ENCODE measurements around the gene CEP95. TPM values are rescaled to one million over a fixed set of nuclear protein-coding genes. Genes with fewer than 3 reads are reported as not detected.

Gene CEP95
- total and polyA plus RNA-seq, 10 of the 15 experiments (the other 5 are each of a cell fraction or from before 2014, with no cell fraction given) = 17.7 to 54.9 (median 29.6) TPM

- Histone ChIP-seq H3K4me3 (peak overlapping the region; percentile 100), H3K4me2 (ENCODE audit: control insufficient read depth, insufficient read depth) (peak overlapping the region; percentile 66), H2AFZ (ENCODE audit: control insufficient read depth, low read depth, low read length) (no peak overlapping the region), H3K9me3 (replicated peaks; ENCODE audit: control insufficient read depth, insufficient read depth, low read length) (no peaks in the 10 kb centered on the region), H3K36me3 (ENCODE audit: control insufficient read depth in 2 of 2, insufficient read depth in 2 of 2, low read length in 1 of 2) (peaks cover 14 to 44% of the 10 kb centered on the region in 2 experiments), H3K4me1 (ENCODE audit: control insufficient read depth, insufficient read depth, low read length) (peaks cover 7% of the 10 kb centered on the region; the same call in 1 of the 2 replicates), H3K79me2 (ENCODE audit: control insufficient read depth, insufficient read depth, low read length) (peaks cover 85% of the 10 kb centered on the region), H3K27ac (ENCODE audit: control insufficient read depth, insufficient read depth) (peak overlapping the region; percentile 100), H4K20me1 (ENCODE audit: control insufficient read depth, insufficient read depth) (peaks cover 10% of the 10 kb centered on the region), H3K9ac (ENCODE audit: control insufficient read depth, insufficient read depth, low read length) (peak overlapping the region; percentile 100), H3K27me3 (replicated peaks in 1 of 2; ENCODE audit: control insufficient read depth in 2 of 2, insufficient read depth in 2 of 2, low read length in 1 of 2) (no peaks in the 10 kb centered on the region)
- TF ChIP-seq FOXM1 (IDR thresholded peaks at IDR 0.05; ENCODE audit: low read depth, low read length) (0 out of 2 replicates have a peak, but pooled peaks have one; percentile 27), SMARCA5 (IDR thresholded peaks at IDR 0.05) (no peak), RUNX3 (IDR thresholded peaks at IDR 0.05; ENCODE audit: low read length) (peak; percentile 23; the same call in 1 of the 2 replicates), SMC3 (IDR thresholded peaks at IDR 0.05; ENCODE audit: borderline replicate concordance, low read length) (no peak), ZNF217 (IDR thresholded peaks at IDR 0.05) (no peak), IKZF2 (IDR thresholded peaks at IDR 0.05) (0 out of 4 replicates have a peak, but pooled peaks of 1 of the 2 experiments have one; percentile 28), RAD51 (IDR thresholded peaks at IDR 0.05) (0 out of 2 replicates have a peak, but pooled peaks have one; percentile 7), BCLAF1 (IDR thresholded peaks at IDR 0.05) (0 out of 2 replicates have a peak, but pooled peaks have one; percentile 34), CHD1 (IDR thresholded peaks at IDR 0.05; ENCODE audit: low read depth, low read length) (0 out of 2 replicates have a peak, but pooled peaks have one; percentile 3), SUZ12 (IDR thresholded peaks at IDR 0.05; ENCODE audit: unreplicated experiment) (no peak), WRNIP1 (IDR thresholded peaks at IDR 0.05; ENCODE audit: borderline replicate concordance, low read depth, low read length) (0 out of 2 replicates have a peak, but pooled peaks have one; percentile 17)
- ATAC-seq = no peak
- RAD21 ChIA-PET (ENCODE audit: unreplicated experiment) = interaction anchor here (1.0 to 2.1 kb wide), 9 partner anchors 8 to 144 kb away, joined by 3 to 7 read pairs (median 4); partner anchors contain the start of gene POLG2
- POLR2A ChIA-PET = interaction anchor here (0.7 to 3.0 kb wide), 11 partner anchors 8 to 1497 kb away, joined by 3 to 64 read pairs (median 4); partner anchors contain the start of gene POLG2
- CTCF ChIA-PET = interaction anchor here (0.8 to 17.7 kb wide), 7 partner anchors 11 to 129 kb away, joined by 3 to 350 read pairs (median 4); partner anchors contain the start of gene POLG2
- FAIRE-seq = no peak
- no peak for DNase-seq (ENCODE audit: low read depth, low spot score)
- WGBS (ENCODE audit: insufficient coverage, insufficient replicate concordance, low lambda C conversion rate, missing lambda C conversion rate) = under 1% methylated on average over 13 of the region's 13 CpGs
- no TSS peak for BruUV-seq (replicated peaks)
- SMC1A ChIA-PET (ENCODE audit: uncharacterized antibody, unreplicated experiment) = interaction anchor here (0.7 to 2.9 kb wide), 12 partner anchors 9 to 146 kb away, joined by 3 to 25 read pairs (median 4); partner anchors contain the start of gene POLG2
- intact Hi-C loops (cut with micrococcal nuclease; ENCODE audit: unreplicated experiment) = loop anchor here (1.0 kb wide), 1 partner anchor 8 kb away; the partner anchor contains the start of gene POLG2
- in situ Hi-C loops (cut with MboI) = loop anchor here (10.0 kb wide), 2 partner anchors 140 to 660 kb away; partner anchors contain the start of gene SMARCD2
These were observed 1.9 kb upstream of the CEP95 start for GRCh38 chr17:64504769-64505339.

Measured in GM12878 (cell line).